Cardiac fibroblast (primary cell): ENCODE measurements around the gene MAGI1.

Source experiments
- DNase-seq, 2 donors: peaks; one replicate each; pipeline versions ENCODE4 v3.0.0 to v3.0.0-alpha.2; 2010; ENCODE audit warnings: low read depth in 2 of 2
- H3K4me3 ChIP-seq, 2 donors: replicated peaks in 1 of 2; 1 replicate in 1 of 2; 2 replicates in 1 of 2; pipeline ENCODE4 v1.5.1; 2011; ENCODE audit warnings: low read depth in 2 of 2, low read length in 2 of 2, mild to moderate bottlenecking in 2 of 2, moderate library complexity in 1 of 2
- CTCF ChIP-seq: IDR thresholded peaks from one replicate; pipeline ENCODE4 v1.5.1; 2011; ENCODE audit warnings: low read depth, mild to moderate bottlenecking, low read length, inconsistent platforms

MAGI1 gene

DNA sequence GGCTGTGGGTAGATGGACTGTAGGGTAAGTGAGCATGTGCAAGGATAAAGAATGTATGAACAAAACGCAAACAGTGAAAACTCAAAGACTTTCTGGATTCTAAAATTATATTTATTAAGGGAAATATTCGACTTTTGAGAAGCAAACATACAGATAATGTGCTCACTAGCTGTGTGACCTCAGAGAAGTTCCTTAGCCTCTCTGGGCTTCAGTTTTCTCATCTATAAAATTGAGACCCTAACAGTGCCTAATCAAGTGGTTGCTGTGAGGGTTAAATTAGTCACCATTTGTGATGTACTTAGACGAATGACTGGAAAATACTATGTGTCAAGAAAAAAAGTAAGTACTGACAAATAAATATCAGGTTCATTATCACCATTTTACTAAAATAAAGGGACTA is 261.7 kb downstream of the MAGI1 start:
- DNase-seq: no peak
- H3K4me3 ChIP-seq: no peak overlapping the region
- TF ChIP-seq CTCF: no peak

DNA sequence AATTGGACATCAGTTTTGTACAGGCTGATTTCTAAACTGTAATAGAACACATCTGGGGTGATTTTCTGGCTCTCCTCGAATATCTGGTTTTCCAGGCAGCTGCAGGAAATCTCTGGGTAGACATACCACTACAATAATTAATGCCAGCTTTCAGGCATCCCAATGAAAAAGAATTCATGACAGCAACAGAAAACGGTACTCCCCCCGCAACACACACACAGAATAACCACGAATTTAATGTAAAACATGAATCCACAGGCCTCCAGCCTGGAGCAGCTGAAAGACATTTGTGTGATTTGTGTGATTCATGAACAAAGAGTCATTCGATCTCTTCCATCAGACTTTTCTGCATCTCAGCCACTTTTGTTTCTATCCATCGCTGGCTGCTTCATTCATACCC is 262.2 kb downstream of the MAGI1 start:
- TF ChIP-seq CTCF: no peak
- no peak for DNase-seq
- H3K4me3 ChIP-seq: no peak overlapping the region

DNA sequence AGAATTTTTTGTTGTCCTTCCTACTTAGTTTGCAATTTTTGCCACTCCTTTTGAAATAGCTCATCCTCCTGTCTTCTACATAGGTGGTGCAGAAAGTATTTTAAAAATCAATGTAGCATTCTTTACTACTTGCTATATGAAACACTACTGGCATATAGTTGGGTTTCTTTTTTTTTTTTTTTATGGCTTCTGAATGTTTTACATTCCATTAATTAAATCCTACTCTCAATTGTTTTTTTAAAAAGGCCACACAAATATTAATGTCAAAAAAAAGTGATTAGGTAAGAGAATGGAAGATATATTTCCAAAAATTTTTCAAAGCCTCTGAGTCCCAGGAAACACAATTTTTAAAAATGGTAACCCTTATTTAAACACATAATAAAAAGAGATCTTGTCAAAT is 262.6 kb downstream of the MAGI1 start:
- TF ChIP-seq CTCF: no peak
- no peak for DNase-seq

GRCh38 chr3:65772758-65773157 is 266.0 kb downstream of the MAGI1 start:
- TF ChIP-seq CTCF: no peak
- H3K4me3 ChIP-seq: no peak overlapping the region
- no peak for DNase-seq

More for the DNA sequence above, 262.6 kb downstream of the MAGI1 start:
- no peak overlapping the region for H3K4me3 ChIP-seq

DNA sequence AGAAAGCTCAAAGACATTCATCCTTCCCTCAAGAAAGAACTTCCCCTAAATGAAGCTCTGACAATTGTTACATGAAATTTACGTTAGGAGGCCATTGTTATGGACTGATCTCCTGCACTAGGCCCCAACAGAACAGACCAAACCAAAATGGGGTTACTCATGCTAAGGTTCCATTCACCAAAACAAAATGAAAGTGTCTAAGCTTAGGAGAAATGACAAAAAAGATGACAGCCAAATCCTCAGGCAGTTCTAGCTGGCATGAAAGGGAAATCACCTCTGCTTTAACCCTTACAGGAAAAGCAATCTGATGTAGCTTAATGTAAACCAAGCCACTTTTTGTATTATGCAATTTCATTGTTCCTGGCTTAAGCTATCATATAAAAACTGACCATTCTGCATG is 271.2 kb downstream of the MAGI1 start:
- DNase-seq: no peak
- H3K4me3 ChIP-seq: no peak overlapping the region
- TF ChIP-seq CTCF: no peak

DNA sequence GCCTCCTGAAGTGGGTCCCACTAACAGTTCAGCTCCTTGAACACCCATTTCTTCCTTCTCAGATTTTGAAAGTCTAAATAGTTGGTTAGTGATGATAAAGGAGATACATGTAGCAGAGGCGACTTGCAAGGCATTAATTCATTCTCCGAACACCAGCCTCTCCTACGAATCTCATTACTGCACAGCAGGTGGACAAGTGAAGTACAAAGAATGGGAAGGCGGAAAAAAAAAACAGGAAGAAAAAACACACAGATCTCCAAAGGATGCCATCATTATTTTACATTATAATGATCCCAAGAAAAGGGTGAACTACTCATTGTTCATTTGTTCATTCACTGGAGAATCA is 276.5 kb downstream of the MAGI1 start:
- DNase-seq: no peak
- H3K4me3 ChIP-seq: no peak overlapping the region
- TF ChIP-seq CTCF: no peak

DNA sequence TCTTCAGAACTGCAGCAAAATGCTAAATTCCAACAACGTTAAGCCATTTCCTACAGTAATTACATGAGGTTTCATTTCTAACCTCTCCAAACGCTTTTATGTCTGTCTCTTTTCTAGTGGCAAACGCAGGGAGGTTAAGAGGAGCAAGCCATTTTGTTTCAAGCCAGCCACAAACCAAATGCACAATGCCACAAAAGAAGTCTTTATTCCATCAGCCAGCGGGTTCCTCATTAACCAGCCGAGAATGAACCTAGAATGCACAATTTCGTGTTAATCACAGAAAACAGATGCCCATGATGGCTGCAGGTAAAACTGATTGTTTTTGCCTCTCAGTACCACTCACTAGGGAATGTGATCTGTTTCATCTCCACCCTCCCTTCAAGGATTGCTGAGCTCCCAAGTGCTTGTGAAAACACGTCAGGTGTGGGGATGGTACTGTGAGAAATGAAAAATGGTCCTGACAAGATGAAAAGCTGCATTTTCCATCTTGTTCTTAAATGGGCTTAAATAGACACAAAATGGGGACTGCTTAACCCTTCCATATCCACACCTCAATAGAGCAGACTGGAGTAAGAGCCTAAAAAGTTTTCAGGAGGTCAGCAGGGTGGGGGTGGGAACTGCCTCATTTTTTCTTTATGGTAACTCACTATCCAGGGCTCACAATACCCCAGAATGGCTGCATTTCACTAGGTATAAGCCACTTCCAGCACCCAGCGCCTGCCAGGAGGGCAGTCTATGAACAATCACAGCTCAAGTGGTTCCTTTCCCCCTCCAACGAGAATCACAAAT is 277.1 kb downstream of the MAGI1 start:
- TF ChIP-seq CTCF: no peak
- no peak for DNase-seq
- H3K4me3 ChIP-seq: no peak overlapping the region
